ENCODE measurements around the gene CPNE9. TPM values are rescaled to one million over a fixed set of nuclear protein-coding genes. Genes with fewer than 3 reads are reported as not detected.

Gene CPNE9, protein sequence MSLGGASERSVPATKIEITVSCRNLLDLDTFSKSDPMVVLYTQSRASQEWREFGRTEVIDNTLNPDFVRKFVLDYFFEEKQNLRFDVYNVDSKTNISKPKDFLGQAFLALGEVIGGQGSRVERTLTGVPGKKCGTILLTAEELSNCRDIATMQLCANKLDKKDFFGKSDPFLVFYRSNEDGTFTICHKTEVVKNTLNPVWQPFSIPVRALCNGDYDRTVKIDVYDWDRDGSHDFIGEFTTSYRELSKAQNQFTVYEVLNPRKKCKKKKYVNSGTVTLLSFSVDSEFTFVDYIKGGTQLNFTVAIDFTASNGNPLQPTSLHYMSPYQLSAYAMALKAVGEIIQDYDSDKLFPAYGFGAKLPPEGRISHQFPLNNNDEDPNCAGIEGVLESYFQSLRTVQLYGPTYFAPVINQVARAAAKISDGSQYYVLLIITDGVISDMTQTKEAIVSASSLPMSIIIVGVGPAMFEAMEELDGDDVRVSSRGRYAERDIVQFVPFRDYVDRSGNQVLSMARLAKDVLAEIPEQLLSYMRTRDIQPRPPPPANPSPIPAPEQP
- not detected for polyA plus RNA-seq (2013, experiment 1 of 2; ENCODE audit: insufficient read length)
- polyA plus RNA-seq (2013, experiment 2 of 2; ENCODE audit: insufficient read length): not detected

DNA sequence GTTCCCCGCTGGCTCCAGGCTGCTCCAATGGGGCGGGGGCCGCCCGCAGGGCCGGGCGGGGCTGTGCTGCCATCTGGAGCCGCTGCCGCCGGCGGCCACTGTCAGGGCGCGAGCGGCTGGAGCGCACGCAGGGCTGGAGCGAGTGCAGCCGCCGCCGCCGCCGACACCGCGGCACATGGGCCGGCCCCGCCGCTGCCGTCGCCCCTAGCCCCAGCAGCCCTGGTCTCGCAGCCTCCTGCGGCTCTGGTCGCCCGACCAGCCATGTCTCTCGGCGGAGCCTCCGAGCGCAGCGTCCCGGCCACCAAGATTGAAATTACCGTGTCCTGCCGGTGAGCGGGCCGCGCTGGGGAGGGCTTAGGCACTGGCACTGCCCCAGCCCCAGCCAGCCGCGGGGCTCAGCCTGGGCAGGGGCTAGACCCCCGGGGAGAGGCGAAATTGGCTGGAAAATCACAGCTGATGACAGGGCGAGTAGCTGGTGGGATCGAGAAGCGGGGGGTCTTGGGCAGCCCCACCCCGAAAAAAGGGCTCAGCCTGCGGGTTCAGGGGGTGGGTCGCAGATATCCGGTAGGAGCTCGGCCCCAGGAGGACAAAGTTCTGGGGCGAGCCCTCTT, at the start of gene CPNE9:
CPNE9 (plus strand) TSS at position 98 of the 611 bp plus-strand sequence; CDS start at position 262, 164 bp downstream.
- DNase-seq: no peak

DNA sequence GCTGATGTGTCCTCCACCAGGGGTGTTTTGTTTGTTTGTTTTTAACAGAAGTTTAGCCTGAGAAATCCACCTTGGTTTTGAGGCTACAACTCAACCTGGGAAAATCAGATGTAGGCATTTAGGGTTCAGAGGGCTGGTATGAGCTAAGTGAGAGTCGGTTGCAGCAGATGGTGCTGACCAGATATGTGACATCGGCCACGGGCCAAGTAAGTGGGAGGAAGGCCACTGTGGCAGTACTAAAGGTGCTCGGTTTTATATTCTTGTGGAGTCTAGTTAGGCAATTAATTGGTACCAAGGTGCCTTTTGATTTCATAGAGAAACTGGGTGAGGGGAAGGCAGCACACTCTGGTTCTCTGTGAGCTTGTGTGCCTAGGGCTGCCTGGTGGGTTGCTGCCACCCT, 43.8 kb upstream of the CPNE9 start:
- no peak for DNase-seq

DNA sequence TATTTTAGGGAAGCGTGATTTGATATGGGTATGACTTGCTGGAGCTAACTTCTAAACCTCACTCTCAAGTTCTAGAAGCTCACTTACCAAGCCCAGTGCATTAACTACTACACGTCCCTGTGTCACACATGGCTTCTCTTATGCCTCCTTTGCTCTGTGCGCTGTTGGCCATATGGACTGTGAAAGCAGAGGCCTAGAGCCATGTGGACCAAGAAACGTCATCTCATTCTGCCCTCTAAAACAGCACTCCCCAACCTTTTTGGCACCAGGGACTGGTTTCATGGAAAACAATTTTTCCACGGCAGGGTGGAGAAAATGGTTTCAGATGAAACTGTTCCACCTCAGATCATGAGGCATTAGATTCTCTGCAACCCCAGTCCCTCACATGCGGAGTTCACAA, 42.7 kb upstream of the CPNE9 start:
- no peak for DNase-seq

DNA sequence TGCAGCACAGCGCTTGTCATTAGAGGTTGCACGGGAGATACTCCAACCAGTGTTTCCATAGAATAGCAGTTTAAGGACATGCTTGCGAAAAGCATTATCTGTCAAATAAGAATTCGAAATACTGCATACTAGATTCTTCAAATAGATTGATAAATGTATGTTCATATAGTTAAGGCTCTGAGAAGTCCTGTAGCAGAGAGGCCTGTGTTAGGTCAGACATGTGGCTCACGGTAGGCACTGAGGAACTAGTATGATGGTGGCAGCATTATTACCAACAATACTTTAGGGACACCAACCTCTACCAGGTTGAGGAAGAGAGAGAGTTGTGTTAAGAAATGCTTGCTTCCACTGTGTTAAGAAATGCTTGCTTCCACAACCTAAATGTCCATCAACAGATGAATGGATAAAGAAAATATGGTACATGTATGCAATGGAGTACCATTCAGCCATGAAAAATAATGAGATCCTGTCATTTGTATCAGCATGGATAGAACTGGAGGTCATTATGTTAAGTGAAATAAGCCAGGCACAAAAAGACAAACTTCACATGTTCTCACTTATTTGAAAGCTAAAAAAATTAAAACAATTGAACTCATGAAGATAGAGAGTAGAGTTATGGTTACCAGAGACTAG, 39.4 kb upstream of the CPNE9 start:
- DNase-seq: no peak

DNA sequence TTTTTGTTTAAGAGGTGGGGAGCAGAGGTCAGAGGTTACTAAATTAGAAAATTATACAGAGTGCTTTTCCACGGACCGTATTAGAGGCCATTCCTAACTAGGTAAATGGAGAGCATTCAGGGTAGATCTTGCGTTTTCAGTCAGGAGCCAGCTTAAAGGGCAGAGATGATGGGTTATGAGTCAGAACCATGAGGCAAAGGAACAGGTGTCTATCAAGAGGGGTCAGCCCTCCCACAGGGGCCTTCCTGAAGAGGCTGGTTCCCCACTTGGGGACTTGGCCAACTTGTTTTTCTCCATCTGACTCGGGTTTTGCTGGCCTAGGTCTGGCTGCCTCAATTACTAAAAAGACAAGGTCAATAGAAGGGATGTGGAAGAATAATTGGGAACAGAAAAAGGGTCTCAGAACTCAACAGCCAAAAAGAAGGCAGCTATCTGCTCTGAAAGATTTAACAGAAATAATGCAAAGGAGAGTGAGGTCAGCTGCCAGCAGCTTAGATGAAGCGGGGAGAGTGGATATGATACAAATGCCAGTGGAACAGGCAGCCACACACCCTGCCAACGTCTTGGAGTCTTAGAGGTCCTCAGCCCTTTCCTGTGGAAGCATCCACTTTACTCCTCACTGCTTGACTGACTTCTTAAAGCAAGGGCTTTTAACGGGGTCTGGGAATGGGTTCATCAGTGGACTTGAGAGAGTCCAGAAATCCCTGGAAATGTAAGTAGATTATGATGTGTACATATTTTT, 36.8 kb upstream of the CPNE9 start:
- no peak for DNase-seq

DNA sequence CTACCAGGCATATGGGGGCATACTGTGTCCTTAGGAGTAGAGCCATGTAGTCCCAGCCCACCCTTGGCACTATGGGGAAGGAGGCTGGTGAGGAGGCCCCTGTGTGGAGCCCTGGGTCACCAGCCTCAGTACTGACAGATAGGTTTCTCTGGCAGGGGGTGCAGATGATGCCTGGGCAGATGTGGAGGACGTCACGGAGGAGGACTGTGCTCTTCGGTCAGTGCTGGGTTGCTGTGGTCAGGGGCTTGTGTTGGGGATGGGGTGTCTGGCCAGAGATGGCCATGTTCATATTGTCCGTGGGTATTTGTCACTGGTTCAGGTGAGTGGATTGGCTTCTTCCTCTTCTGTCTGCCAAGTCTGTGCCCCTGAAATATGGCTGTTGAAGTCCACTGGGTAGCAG, 34.4 kb upstream of the CPNE9 start:
- no peak for DNase-seq

DNA sequence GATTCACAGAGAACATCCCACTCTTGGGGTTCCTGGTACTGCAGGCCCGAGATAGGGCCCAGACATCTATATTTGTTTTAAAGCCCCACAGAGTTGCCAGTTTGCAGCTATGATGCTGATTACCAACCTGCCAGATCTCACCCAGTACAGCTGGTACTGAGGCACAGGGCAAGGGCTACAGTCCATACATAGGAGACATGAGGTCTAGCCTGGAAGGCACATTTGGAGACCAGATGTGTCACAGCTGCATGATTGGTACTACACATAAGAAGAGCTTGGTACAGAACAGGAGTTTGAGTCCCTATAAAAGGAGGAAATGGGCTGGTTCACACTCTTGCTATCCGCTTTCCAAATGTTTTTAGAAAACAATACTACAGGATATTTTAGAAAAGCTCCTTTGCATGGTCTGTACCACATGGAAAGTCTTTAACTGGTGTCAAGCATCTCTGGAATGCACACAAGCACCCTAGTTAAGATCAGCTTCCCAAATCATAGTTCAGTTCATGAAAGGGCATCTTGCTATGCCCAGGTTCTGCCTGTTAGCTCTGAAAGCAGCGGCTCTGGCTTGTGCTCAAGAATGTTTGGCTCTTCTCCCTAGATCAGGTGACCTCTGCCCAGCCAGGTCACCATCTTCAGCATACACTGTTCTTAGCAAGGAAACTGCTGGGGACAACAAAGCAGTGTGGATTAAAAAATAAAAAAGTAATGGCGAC, 33.8 kb upstream of the CPNE9 start:
- DNase-seq: no peak

DNA sequence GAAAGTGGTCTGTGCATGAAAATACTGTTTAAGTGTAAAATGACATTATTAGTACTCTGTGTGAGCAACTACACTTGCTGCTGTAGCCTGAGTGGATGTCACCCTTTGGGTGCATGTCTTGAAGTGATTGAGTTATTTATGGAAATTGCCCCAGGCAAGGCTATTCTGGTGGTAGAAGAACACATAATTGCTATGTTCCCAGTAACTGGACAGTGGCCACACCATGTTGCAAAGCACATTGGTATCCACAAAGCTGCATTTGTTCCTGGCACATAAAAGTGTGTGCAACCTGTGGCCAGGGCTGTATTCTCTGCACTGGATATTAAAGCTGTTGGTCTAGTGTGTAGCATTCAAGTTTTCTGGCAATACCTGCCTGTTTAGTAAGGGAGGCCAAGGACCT, 30.6 kb upstream of the CPNE9 start:
- no peak for DNase-seq

DNA sequence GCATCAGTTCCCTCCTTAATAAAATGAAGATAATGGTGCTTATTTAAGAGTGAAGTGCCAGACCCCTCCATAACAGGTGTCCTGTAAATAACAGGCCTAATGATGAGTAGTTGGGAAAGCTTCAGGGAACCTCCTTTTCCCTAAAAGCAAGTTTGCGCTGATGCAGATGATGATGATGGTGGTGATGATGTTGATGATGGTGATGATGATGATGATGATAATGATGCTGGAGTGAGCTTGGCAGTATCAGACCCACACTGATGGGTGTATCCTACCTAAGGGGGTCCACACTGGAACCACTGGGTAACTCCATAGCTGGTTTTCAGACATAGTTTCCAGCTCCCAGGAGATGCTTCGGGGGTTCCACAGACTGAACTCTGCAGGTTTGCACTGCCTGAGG, 29.9 kb upstream of the CPNE9 start:
- DNase-seq: no peak

DNA sequence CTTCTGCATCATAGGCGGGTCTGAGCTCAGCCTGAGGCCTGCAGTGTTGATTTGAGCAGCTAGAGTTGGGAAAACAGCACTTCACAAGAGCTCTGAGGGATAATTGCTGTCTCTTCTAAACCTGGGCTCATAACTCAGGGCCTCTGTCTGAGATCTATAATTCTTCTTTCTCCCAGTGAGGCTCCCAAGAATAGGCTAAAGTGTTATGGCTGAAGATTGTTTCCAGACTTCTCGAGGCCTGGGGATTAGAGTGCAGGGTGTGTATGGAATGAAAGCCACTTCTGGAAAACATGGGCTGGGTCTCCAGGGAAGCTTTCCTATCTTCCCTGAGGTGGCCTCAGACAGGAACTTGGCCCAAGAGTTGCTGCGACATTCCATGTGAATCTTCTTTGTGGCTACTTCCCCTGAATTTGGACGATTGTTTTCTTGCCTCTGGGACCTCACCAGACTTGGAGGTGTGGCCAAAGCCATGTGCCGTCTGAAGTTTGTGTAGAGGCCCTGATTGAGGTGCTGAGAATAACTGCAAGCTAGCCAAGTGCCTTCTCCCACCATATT, 27.8 kb upstream of the CPNE9 start:
- no peak for DNase-seq

DNA sequence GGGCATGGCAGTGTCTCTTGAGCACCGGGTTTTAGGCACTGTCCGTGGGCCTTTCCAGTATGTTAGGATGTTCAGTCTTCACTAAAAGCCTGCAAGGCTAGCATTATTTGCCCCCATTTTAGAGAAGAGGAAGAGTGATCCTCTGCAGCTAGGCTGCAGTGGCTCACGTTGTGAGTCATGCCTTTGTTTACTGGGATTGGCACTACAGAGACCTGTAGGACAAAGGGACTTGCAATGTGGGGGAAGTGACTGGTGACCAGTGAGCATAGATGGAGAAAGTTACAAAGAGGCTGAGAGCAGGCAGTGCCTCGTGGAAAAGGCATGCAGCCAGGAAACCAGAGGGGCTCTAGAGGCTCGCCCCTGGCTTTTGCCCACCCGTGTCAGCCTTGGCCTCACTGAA, 26.8 kb upstream of the CPNE9 start:
- no peak for DNase-seq

DNA sequence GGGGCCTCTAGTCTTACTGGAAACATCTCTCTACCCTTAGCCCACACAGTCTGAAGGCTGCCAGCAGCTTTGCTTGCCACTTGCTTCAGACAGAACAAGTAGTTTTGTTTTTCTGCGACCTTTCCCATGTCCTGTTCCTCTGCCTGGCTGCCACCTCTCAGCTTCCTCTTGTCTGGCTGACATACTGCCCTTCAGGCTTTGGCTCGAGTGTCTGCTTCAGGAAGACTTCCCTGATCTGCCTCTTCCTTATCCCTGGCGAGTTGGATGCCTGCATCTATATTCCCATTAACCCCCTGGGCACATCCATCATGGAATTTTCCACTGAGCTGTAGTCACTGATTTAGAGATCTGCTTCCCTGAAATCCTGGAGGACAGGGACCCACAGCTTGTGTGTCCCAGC, 25.1 kb upstream of the CPNE9 start:
- DNase-seq: no peak

DNA sequence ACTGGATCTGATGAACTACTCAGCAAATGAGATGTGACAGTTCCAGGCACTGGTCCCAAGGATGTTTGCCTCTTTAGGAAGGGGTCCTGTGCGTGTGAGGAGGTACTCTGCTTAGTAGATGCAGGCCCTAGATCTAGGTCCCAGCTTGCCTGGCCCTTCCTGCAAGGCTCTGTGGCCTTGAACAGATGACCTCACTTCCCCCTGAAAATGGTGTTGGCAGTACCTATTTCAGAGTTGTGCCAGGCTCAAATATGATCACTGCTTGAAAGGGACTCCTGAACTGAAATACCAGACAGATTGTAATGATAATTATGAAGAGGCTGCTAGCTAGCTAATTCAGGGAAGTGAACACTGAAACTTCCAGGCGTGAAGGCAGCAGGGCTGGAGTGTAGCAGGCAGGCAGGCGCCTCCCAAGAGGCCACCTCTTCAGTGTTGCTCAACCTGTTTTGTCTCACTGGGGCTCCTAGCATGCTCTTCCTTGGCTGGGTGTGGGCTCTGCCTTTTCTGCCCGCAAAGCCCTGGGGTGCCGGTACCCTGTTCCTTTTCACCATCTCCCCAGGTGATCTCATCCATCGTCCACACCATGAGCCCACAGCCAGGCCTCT, 24.1 kb upstream of the CPNE9 start:
- DNase-seq: no peak

DNA sequence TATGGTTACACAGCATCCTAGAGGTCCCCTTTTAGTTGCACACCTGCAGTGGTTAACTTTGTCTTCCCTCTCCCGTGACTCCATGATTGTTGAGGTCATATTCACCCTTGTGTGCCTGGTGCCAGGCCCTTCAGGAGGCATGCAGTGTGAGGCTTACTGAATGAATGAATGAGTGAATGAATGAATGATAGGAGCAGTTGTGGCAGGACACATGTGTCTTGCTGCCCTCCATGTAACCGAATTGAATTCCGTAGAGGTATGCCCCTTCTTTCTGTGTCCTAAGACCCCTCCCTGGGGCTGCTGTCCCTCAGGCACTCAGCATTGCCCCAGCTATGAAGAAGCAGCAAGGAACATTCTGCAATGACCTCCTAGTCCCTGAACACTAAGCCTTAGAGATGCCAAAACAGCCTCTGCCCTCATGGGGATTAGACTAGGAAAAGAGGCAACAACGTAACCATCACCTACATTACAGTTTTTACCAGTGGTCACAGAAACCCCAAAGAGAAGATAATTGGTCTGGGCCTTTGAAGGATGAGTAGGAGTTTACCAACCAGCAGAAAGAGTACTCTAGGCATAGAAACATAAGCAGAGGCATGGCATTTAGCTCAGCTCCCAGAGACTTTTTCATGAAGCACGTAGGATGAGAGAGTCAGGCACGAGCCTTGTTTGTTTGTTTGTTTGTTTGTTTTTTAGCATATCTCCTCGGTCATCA, 22.5 kb upstream of the CPNE9 start:
- no peak for DNase-seq

DNA sequence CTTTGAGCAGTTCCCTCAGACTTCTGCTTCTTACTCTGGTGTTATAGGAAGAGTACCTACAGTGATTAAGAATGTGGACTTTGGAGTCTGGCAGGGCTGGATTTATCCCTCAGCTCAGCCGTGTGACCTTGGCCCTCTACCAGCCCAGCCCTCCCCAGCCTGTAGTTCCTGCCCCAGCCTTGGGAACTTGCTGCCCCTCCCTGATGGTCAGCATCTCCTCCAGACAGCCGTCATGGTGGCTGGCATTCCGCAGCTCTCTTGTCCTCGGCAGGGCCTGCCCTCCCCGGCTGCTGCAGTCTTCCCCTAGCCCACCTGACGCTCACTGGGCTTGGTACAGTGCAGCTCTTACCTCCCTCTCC, 21.9 kb upstream of the CPNE9 start:
- no peak for DNase-seq

DNA sequence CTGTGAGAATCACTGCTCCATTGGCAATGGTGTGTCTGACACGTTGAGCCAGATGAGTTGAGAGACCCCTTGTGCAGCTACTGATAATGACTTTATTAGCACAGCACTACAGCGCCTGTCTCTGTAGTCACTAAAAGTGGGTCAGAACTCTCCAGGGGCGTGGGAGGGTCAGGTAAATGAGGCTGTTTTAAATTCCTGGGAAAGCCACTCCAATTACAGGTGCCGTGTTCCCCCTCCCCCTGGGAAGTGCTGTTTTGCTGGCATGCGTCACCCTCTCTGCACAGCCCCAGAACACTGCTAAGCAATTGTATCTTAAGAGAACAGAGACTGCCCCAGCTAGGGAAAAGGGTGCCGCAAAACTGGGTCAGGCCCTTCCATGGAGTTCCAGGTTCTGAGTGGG, 21.5 kb upstream of the CPNE9 start:
- no peak for DNase-seq

DNA sequence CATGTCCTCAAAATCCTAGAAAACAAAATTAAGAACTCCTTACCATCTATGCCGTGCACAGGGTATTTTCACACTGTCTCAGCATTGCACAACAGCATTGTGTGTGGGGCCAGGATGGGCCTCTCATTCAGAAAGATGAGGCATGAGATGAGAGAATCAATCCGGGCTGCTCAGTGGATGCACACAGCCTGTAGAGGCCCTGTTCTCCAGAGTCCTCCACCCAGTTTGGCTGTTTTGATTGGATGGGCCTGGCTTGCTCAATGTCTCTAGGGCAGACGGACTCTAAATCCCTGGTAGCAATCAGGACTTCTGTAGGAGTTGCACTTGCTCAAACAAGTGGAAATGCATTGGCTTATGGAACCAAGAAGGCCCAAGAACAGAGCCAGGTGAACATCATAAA, 20.2 kb upstream of the CPNE9 start:
- no peak for DNase-seq

DNA sequence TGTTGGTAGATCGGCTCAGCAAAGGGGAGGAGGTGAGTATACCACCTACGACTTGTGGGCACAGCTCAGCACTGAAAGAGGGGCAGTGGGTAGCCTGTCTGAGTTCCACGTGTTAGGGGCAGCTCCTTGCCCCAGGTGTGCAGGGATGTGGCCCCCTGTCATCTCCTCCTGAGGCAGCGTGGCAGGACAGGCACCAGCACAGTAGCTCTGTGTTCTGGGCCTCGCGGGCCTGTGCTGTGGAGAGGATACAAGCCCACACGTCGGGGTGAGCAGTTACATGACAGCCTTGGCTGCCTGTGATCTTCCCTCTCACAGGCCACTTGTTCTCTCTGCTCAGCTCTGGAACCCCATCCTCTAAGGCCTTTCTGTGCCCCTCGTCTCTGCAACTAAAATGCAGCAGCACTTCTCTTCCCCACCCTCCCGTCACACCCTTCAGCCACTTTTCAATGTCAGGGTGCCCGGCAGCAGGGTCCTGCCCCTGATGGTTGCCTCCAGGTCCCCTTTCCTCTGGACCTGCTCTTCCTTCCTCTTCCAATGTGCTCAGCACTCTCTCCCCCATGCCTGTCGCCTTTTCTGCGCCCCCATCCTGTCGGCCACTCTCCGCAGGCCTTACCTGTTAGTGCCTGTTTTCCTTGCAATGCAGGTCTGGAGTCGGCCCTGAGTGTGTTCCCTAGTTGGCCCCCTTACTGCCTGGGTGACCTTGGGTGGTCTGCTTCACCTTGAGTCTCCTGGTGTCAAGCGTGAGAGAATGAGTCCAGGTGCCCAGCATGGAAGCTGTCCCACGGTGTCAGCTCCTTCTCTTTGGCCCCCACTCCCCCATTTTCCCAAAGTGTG, 18.2 kb upstream of the CPNE9 start:
- no peak for DNase-seq

DNA sequence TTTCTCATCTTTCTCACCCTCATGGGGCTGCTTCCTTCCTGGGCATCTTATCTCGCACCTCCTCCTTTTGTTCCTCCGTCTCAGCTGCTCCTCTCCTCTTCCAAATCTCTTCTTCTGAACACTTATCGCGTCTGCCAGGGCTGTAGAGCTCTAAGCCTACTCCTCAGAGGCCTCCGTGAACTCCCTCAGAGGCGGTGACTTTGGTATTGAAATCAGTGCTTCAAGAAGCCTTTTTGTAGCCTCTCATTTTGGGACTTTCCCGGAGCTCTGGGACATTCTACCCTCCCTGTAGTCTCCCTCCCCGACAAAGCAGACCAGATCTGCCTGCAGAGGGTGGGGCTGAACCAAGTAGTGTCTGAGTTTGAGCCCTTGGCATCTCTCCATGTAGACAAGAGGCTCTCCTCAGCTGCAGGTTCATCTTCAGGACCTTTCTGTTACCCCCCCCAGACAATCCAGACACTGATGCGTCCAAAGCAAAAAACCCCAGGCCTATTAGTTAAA, 17.5 kb upstream of the CPNE9 start:
- no peak for DNase-seq

DNA sequence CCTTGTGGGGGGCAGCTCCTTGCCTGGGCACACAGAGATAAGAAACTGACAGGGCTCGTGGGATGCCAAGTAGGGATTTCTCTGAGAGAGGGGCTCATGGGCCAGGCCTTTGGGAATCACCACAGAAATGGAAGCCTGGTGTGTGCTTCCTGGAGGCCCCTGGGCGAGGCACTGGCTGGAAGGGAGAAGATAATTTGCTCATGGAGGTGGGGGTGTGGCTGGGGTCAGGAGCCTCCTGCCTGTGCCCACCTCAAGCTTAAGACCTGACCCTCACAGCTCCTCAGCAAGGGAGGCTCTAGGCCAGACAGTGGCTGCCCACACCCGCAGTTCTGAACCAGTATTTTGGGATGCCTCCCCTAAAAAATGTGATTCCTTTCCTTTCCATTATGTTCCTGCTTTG, 16.9 kb upstream of the CPNE9 start:
- no peak for DNase-seq

Measured in fibroblast of skin of scalp (primary cell).